HG02970 (cell line): ENCODE data around the gene OSBPL1A.
"Not testable (repeated sequence)": the region's sequence is repeated elsewhere in the genome, so short reads cannot be mapped to it uniquely, and the experiment has no call there.

ENCODE experiments used
- ATAC-seq: cut with Tn5 transposase; IDR thresholded peaks from one replicate; pipeline ENCODE4 v1.9.1; 2021; ENCODE audit warnings: mild to moderate bottlenecking, moderate library complexity, moderate number of reproducible peaks; ENCODE audit not compliant: unreplicated experiment, low FRiP score

OSBPL1A gene

GRCh38 chr18:24195296-24196053, 202.1 kb downstream of the OSBPL1A start:
- no peak for ATAC-seq

- no peak for ATAC-seq
These were observed 207.0 kb downstream of the OSBPL1A start for GRCh38 chr18:24190590-24190989.

- ATAC-seq = no peak
These were observed 207.8 kb downstream of the OSBPL1A start for GRCh38 chr18:24189664-24190346.

GRCh38 chr18:24189007-24189528, 208.6 kb downstream of the OSBPL1A start:
- ATAC-seq = no peak

- ATAC-seq = no peak
These were observed 209.5 kb downstream of the OSBPL1A start for GRCh38 chr18:24188120-24188519.

GRCh38 chr18:24187689-24188088, 209.9 kb downstream of the OSBPL1A start:
- ATAC-seq = no peak

GRCh38 chr18:24187049-24187448, 210.6 kb downstream of the OSBPL1A start:
- ATAC-seq = no peak

GRCh38 chr18:24185805-24186204, 211.8 kb downstream of the OSBPL1A start:
- ATAC-seq = no peak

GRCh38 chr18:24181806-24182205, 215.8 kb downstream of the OSBPL1A start:
- no peak for ATAC-seq

GRCh38 chr18:24180048-24180447, 217.6 kb downstream of the OSBPL1A start:
- no peak for ATAC-seq

GRCh38 chr18:24177499-24178133, 220.0 kb downstream of the OSBPL1A start:
- no peak for ATAC-seq

- ATAC-seq = no peak
These were observed 220.8 kb downstream of the OSBPL1A start for GRCh38 chr18:24176727-24177416.

GRCh38 chr18:24173997-24174396, 223.6 kb downstream of the OSBPL1A start:
- ATAC-seq = no peak

GRCh38 chr18:24170360-24170759, 227.3 kb downstream of the OSBPL1A start:
- no peak for ATAC-seq

- no peak for ATAC-seq
These were observed 229.1 kb downstream of the OSBPL1A start for GRCh38 chr18:24168496-24168895.

GRCh38 chr18:24161304-24161703, 236.3 kb downstream of the OSBPL1A start:
- ATAC-seq = no peak

- ATAC-seq = no peak
These were observed 237.5 kb downstream of the OSBPL1A start for GRCh38 chr18:24160086-24160485.

- ATAC-seq = no peak
These were observed 239.8 kb downstream of the OSBPL1A start for GRCh38 chr18:24157855-24158254.

- ATAC-seq = no peak
These were observed 244.2 kb downstream of the OSBPL1A start for GRCh38 chr18:24153397-24153796.

GRCh38 chr18:24149591-24149990, 248.0 kb downstream of the OSBPL1A start:
- ATAC-seq = not testable (repeated sequence)

GRCh38 chr18:24142376-24142775, 255.2 kb downstream of the OSBPL1A start:
- no peak for ATAC-seq
